ENCODE measurements around the gene HIRIP3.
A peak's percentile ranks its signal among the peaks of the same experiment; 100 is the strongest.

HIRIP3 gene

GRCh38 chr16:29999605-30000004 lies 4.2 kb upstream of the HIRIP3 start:
- DNase-seq (ENCODE audit: low read depth in 2 of 2): no peak

GRCh38 chr16:29996766-29997250 lies 1.4 kb upstream of the HIRIP3 start:
- DNase-seq (ENCODE audit: low read depth in 2 of 2): no peak

- DNase-seq (ENCODE audit: low read depth in 2 of 2): peak; percentile 97 to 99
These were observed 721 bp upstream of the HIRIP3 start, which contains the start of gene INO80E for GRCh38 chr16:29995911-29996765. Gene INO80E (plus strand): TSS chr16:29996241. CDS start chr16:29996311, 70 bp downstream.

GRCh38 chr16:29994600-29995323 lies 655 bp downstream of the HIRIP3 start:
- DNase-seq (ENCODE audit: low read depth in 2 of 2): peak; percentile 61 to 72

GRCh38 chr16:29993903-29994599 lies 1.4 kb downstream of the HIRIP3 start:
- DNase-seq (ENCODE audit: low read depth in 2 of 2): no peak

GRCh38 chr16:29993191-29993902 lies 2.1 kb downstream of the HIRIP3 start:
- no peak for DNase-seq (ENCODE audit: low read depth in 2 of 2)

GRCh38 chr16:29992344-29992967 lies 3.0 kb downstream of the HIRIP3 start:
- no peak for DNase-seq (ENCODE audit: low read depth in 2 of 2)

- no peak for DNase-seq (ENCODE audit: low read depth in 2 of 2)
These were observed 3.9 kb downstream of the HIRIP3 start for GRCh38 chr16:29991571-29991904.

- no peak for DNase-seq (ENCODE audit: low read depth in 2 of 2)
These were observed 4.4 kb downstream of the HIRIP3 start for GRCh38 chr16:29990883-29991570.

GRCh38 chr16:29990034-29990433 lies 5.4 kb downstream of the HIRIP3 start:
- DNase-seq (ENCODE audit: low read depth in 2 of 2): no peak

GRCh38 chr16:29989111-29989858 lies 6.1 kb downstream of the HIRIP3 start:
- no peak for DNase-seq (ENCODE audit: low read depth in 2 of 2)

GRCh38 chr16:29988346-29989075 lies 6.9 kb downstream of the HIRIP3 start:
- no peak for DNase-seq (ENCODE audit: low read depth in 2 of 2)

GRCh38 chr16:29987371-29988085 lies 7.9 kb downstream of the HIRIP3 start:
- no peak for DNase-seq (ENCODE audit: low read depth in 2 of 2)

- no peak for DNase-seq (ENCODE audit: low read depth in 2 of 2)
These were observed 8.5 kb downstream of the HIRIP3 start for GRCh38 chr16:29986931-29987330.

- DNase-seq (ENCODE audit: low read depth in 2 of 2): no peak
These were observed 9.2 kb downstream of the HIRIP3 start for GRCh38 chr16:29986231-29986630.

- no peak for DNase-seq (ENCODE audit: low read depth in 2 of 2)
These were observed 10.1 kb downstream of the HIRIP3 start for GRCh38 chr16:29985271-29985811.

- no peak for DNase-seq (ENCODE audit: low read depth in 2 of 2)
These were observed 10.7 kb downstream of the HIRIP3 start for GRCh38 chr16:29984764-29985147.

GRCh38 chr16:29984137-29984763 lies 11.2 kb downstream of the HIRIP3 start:
- DNase-seq (ENCODE audit: low read depth in 2 of 2): no peak
